ENCODE results near the gene CCDC187. TPM values are rescaled to one million over a fixed set of nuclear protein-coding genes. Genes with fewer than 3 reads are reported as not detected.

Gene CCDC187
- polyA plus RNA-seq, 1 donor (not counting 4 experiments of a cell fraction or from before 2014, with no cell fraction given), result 0.03 TPM

GRCh38 chr9:136286987-136287379 is 16.9 kb downstream of the CCDC187 start:
- Histone ChIP-seq H2AFZ (ENCODE audit: control insufficient read depth, low read length) (no peak overlapping the region), H3K27ac (ENCODE audit: control insufficient read depth, insufficient read depth, low read length) (no peak overlapping the region), H3K27me3 (ENCODE audit: control insufficient read depth, extremely low read depth, insufficient read depth, low read length) (peaks cover 29% of the 10 kb centered on the region), H3K79me2 (ENCODE audit: control insufficient read depth, insufficient read depth, low read length) (no peaks in the 10 kb centered on the region), H3K36me3 (ENCODE audit: control insufficient read depth in 2 of 2, extremely low read depth in 1 of 2, insufficient read depth in 2 of 2, low read length in 2 of 2) (no peaks in the 10 kb centered on the region), H3K9me3 (ENCODE audit: control insufficient read depth, low read depth, low read length) (no peaks in the 10 kb centered on the region), H3K4me2 (ENCODE audit: control insufficient read depth, extremely low read depth, insufficient read depth, low read depth, low read length) (no peak overlapping the region), H3K9me1 (ENCODE audit: control insufficient read depth, extremely low read depth, insufficient read depth, low read length) (no peaks in the 10 kb centered on the region), H3K4me3 (ENCODE audit: control insufficient read depth in 2 of 3, extremely low read depth in 1 of 3, insufficient read depth in 2 of 3, low read depth in 1 of 3, low read length in 3 of 3) (no peak overlapping the region), H4K20me1 (ENCODE audit: control insufficient read depth, extremely low read depth, insufficient read depth, low read length) (no peaks in the 10 kb centered on the region), H3K9ac (ENCODE audit: control insufficient read depth, extremely low read depth, insufficient read depth, low read length) (no peak overlapping the region), H3K4me1 (ENCODE audit: control insufficient read depth, extremely low read depth, insufficient read depth, low read length) (peaks cover 3% of the 10 kb centered on the region)
- dilution Hi-C loops (cut with MboI; ENCODE audit: extremely low pct_ligation_motif_present, low sequenced_read_pairs), result no loop called here
- TF ChIP-seq EZH2 (IDR thresholded peaks at IDR 0.05; ENCODE audit: low read length) (no peak), CTCF (optimal IDR thresholded peaks at IDR 0.05 in 1 of 3, IDR thresholded peaks at IDR 0.05 in 1 of 3, conservative IDR thresholded peaks at IDR 0.05 in 1 of 3; ENCODE audit: extremely low read depth in 1 of 3, insufficient read depth in 2 of 3, low read length in 3 of 3) (no peak)
- FAIRE-seq (no peak), DNase-seq (ENCODE audit: low read depth, low spot score) (no peak)

- dilution Hi-C loops (cut with MboI; ENCODE audit: extremely low pct_ligation_motif_present, low sequenced_read_pairs), result no loop called here
- H3K36me3 ChIP-seq (ENCODE audit: control insufficient read depth in 2 of 2, extremely low read depth in 1 of 2, insufficient read depth in 2 of 2, low read length in 2 of 2), result no peaks in the 10 kb centered on the region
Observed at GRCh38 chr9:136286359-136286986, 17.4 kb downstream of the CCDC187 start.

More at GRCh38 chr9:136286359-136286986, 17.4 kb downstream of the CCDC187 start:
- no peaks in the 10 kb centered on the region for H3K9me3 ChIP-seq (ENCODE audit: control insufficient read depth, low read depth, low read length)
- no peak overlapping the region for H3K4me3 ChIP-seq (ENCODE audit: control insufficient read depth in 2 of 3, extremely low read depth in 1 of 3, insufficient read depth in 2 of 3, low read depth in 1 of 3, low read length in 3 of 3)
- H3K27ac ChIP-seq (ENCODE audit: control insufficient read depth, insufficient read depth, low read length), result no peak overlapping the region
- peaks cover 24% of the 10 kb centered on the region for H3K27me3 ChIP-seq (ENCODE audit: control insufficient read depth, extremely low read depth, insufficient read depth, low read length)
- no peak overlapping the region for H2AFZ ChIP-seq (ENCODE audit: control insufficient read depth, low read length)
- H3K4me1 ChIP-seq (ENCODE audit: control insufficient read depth, extremely low read depth, insufficient read depth, low read length), result peaks cover 3% of the 10 kb centered on the region
- FAIRE-seq, result no peak
- no peak overlapping the region for H3K4me2 ChIP-seq (ENCODE audit: control insufficient read depth, extremely low read depth, insufficient read depth, low read depth, low read length)
- no peaks in the 10 kb centered on the region for H3K9me1 ChIP-seq (ENCODE audit: control insufficient read depth, extremely low read depth, insufficient read depth, low read length)
- no peak for TF ChIP-seq EZH2 (IDR thresholded peaks at IDR 0.05; ENCODE audit: low read length)
- no peak for TF ChIP-seq CTCF (optimal IDR thresholded peaks at IDR 0.05 in 1 of 3, IDR thresholded peaks at IDR 0.05 in 1 of 3, conservative IDR thresholded peaks at IDR 0.05 in 1 of 3; ENCODE audit: extremely low read depth in 1 of 3, insufficient read depth in 2 of 3, low read length in 3 of 3)
- H3K9ac ChIP-seq (ENCODE audit: control insufficient read depth, extremely low read depth, insufficient read depth, low read length), result no peak overlapping the region
- H4K20me1 ChIP-seq (ENCODE audit: control insufficient read depth, extremely low read depth, insufficient read depth, low read length), result no peaks in the 10 kb centered on the region
- H3K79me2 ChIP-seq (ENCODE audit: control insufficient read depth, insufficient read depth, low read length), result no peaks in the 10 kb centered on the region
- DNase-seq (ENCODE audit: low read depth, low spot score), result no peak
